22Rv1 (cell line): Measurements from ENCODE around the gene SEC23A.
"Not testable (repeated sequence)": the region's sequence is repeated elsewhere in the genome, so short reads cannot be mapped to it uniquely, and the experiment has no call there.

Experiments used
- H3K27ac ChIP-seq: fragments of 450-650 bp; 2 replicates; pipeline ENCODE4 v1.5.1; 2017
- CTCF ChIP-seq: fragments of 450-650 bp; IDR thresholded peaks from 2 replicates; pipeline ENCODE4 v1.5.1; 2017; ENCODE audit warnings: mild to moderate bottlenecking
- ZFX ChIP-seq: fragments of 450-650 bp; IDR thresholded peaks from 2 replicates; pipeline ENCODE4 v1.6.1; 2017; ENCODE audit warnings: antibody characterized with exemption, borderline replicate concordance

Gene SEC23A

GRCh38 chr14:39050389-39050788 lies 52.6 kb downstream of the SEC23A start:
- TF ChIP-seq CTCF = no peak
- no peak for TF ChIP-seq ZFX
- H3K27ac ChIP-seq = no peak overlapping the region

GRCh38 chr14:39045889-39046288 lies 57.1 kb downstream of the SEC23A start:
- H3K27ac ChIP-seq = not testable (repeated sequence)

GRCh38 chr14:39043352-39043943 lies 59.6 kb downstream of the SEC23A start:
- no peak for TF ChIP-seq CTCF
- no peak for TF ChIP-seq ZFX
- H3K27ac ChIP-seq = no peak overlapping the region

DNA sequence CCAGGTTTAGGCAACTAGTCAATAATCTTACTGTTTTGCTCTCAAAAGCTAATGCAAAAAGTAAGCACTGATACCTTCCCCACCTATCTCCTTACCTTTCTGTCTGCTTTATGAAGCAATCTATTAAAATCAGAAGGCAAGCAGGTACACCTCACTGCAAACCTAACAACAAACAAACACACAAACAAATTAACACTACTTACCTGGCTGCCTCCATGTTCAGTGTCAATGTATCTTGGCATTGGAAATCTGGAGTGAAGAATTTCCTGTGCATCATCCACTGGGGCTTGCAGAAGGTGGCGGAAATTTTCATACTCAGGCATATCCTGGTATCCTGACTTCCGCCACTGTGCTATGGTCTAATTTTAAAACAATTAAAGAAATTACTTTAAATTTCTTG lies 62.5 kb downstream of the SEC23A start:
- no peak for TF ChIP-seq CTCF
- no peak overlapping the region for H3K27ac ChIP-seq

DNA sequence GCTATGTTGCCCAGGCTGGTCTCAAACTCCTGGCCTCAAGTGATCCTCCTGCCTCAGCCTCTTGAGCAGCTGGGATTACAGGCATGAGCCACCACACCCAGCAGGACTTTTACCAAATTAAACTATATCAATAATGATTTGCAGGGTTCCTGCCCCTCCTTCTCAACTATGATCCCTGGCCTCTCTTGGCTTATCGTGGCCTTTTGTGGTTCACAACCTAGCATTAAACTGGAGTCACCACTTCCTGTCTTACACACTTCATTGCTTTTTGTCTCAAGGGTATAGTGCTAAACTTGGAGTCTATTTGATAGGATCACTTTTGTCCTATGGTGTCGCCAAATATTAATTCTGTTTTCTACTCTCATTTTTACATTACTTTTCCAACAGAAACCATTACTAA lies 64.5 kb downstream of the SEC23A start:
- H3K27ac ChIP-seq = no peak overlapping the region

GRCh38 chr14:39036760-39037159 lies 66.3 kb downstream of the SEC23A start:
- H3K27ac ChIP-seq = peak overlapping the region; percentile 96
- no peak for TF ChIP-seq ZFX
- TF ChIP-seq CTCF = no peak

More for the DNA sequence above, 64.5 kb downstream of the SEC23A start:
- TF ChIP-seq CTCF (no peak), ZFX (no peak)

GRCh38 chr14:39035336-39035735 lies 67.7 kb downstream of the SEC23A start:
- peak overlapping the region; percentile 96 for H3K27ac ChIP-seq
- TF ChIP-seq ZFX (no peak), CTCF (no peak)

- H3K27ac ChIP-seq = peak overlapping the region; percentile 96
- no peak for TF ChIP-seq ZFX
- TF ChIP-seq CTCF = peak; percentile 93
These were observed 68.3 kb downstream of the SEC23A start for GRCh38 chr14:39034481-39035296.
